GM23248 (cell line): ENCODE measurements around the gene HSD17B8.

Source experiments
- EZH2 ChIP-seq: fragments of 200-600 bp; sonication (generic); IDR thresholded peaks from 2 replicates; pipeline ENCODE4 v1.6.1; 2018; ENCODE audit warnings: antibody characterized with exemption, mild to moderate bottlenecking; ENCODE audit not compliant: insufficient read depth, poor library complexity, severe bottlenecking
- EZH2phosphoT487 ChIP-seq: fragments of 200-600 bp; sonication (generic); IDR thresholded peaks from 2 replicates; pipeline ENCODE4 v1.6.1; 2018; ENCODE audit warnings: antibody characterized with exemption, moderate library complexity, mild to moderate bottlenecking, low read depth; ENCODE audit not compliant: insufficient read depth

GRCh38 chr6:33194431-33194979 is 9.9 kb upstream of the HSD17B8 start:
- TF ChIP-seq EZH2 (no peak), EZH2phosphoT487 (no peak)
